ENCODE measurements around the gene SLC30A4. TPM values are rescaled to one million over a fixed set of nuclear protein-coding genes. Genes with fewer than 3 reads are reported as not detected.
A peak's percentile ranks its signal among the peaks of the same experiment; 100 is the strongest.

The SLC30A4 gene
- total RNA-seq, 1 donor from 2014 or later: 15.4 TPM

GRCh38 chr15:45439521-45440260, 82.9 kb downstream of the SLC30A4 start:
- H3K27ac Mint-ChIP-seq: no peak overlapping the region
- no peak for DNase-seq (ENCODE audit: low spot score in 2 of 2, unreplicated experiment in 2 of 2)
- H3K4me1 Mint-ChIP-seq: peaks cover 4% of the 10 kb centered on the region
- H3K4me3 Mint-ChIP-seq: no peak overlapping the region
- H3K36me3 Mint-ChIP-seq: no peaks in the 10 kb centered on the region
- H3K27me3 Mint-ChIP-seq (ENCODE audit: low read depth): no peaks in the 10 kb centered on the region
- TF ChIP-seq, protein P1, sequence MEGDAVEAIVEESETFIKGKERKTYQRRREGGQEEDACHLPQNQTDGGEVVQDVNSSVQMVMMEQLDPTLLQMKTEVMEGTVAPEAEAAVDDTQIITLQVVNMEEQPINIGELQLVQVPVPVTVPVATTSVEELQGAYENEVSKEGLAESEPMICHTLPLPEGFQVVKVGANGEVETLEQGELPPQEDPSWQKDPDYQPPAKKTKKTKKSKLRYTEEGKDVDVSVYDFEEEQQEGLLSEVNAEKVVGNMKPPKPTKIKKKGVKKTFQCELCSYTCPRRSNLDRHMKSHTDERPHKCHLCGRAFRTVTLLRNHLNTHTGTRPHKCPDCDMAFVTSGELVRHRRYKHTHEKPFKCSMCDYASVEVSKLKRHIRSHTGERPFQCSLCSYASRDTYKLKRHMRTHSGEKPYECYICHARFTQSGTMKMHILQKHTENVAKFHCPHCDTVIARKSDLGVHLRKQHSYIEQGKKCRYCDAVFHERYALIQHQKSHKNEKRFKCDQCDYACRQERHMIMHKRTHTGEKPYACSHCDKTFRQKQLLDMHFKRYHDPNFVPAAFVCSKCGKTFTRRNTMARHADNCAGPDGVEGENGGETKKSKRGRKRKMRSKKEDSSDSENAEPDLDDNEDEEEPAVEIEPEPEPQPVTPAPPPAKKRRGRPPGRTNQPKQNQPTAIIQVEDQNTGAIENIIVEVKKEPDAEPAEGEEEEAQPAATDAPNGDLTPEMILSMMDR (IDR thresholded peaks at IDR 0.05; ENCODE audit: unreplicated experiment): no peak
- H3K9me3 Mint-ChIP-seq: no peaks in the 10 kb centered on the region

DNA sequence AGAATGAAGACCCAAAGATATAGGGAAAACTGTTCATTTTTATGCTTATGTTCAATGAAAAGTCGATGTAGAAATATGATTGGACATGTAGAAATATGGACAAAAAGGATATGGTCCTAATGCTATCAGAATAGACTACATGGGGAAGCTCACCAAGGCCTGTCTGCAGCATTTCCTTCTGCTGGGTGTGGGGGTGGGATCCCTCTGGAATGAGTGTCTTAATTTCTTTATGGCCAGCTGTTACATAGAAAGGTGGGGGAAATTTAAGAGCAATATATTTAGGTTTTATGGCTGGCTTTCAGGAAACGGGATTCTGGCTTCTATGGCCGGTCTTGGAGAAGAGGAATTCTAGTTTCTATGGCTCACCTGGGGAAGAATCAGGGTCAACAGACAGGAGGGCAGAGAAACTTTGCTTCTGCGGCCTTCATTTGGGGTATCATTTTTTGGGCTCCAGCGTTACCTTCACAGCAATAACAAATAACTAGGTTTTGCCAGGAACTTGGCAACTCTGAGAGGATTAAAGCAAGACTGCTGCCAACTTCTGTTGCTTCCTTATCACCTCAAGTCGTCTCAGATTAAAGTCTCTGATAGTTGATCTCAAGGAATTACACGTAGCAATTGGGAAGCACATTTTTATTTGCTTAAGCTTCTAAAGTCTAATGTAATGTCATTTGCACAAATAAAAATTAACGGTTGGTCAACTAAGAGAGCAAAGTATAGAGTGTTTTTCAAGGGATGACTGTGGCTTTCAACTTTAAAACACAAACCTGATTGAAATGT, 87.2 kb downstream of the SLC30A4 start:
- DNase-seq (ENCODE audit: low spot score in 2 of 2, unreplicated experiment in 2 of 2): no peak
- H3K4me3 Mint-ChIP-seq: no peak overlapping the region
- peaks cover 2% of the 10 kb centered on the region for H3K4me1 Mint-ChIP-seq
- peaks cover 26% of the 10 kb centered on the region for H3K27me3 Mint-ChIP-seq (ENCODE audit: low read depth)
- no peaks in the 10 kb centered on the region for H3K36me3 Mint-ChIP-seq
- no peak overlapping the region for H3K27ac Mint-ChIP-seq
- H3K9me3 Mint-ChIP-seq: no peaks in the 10 kb centered on the region
- TF ChIP-seq, protein P1 (IDR thresholded peaks at IDR 0.05; ENCODE audit: unreplicated experiment): no peak

DNA sequence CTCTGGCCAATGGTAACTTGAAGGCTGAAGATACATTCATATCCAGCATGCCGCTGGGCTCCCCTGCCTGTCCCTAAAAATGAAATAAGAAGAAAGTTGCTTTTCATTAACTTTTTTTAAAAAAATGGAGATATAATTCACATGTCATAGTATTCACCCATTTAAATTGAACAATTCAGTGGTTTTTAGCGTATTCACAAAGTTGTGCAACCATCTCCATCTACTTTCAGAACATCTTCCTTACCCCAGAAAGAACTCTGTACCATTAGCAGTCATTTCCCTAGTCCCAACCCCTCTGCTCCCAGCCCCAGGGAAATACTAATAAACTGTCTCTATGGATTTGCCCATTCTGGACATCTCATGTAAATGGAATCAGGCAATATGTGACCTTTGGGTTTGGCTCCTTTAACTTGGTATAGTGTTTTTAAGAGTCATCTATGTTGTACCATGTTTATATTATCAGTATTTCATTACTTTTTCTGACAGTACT, 88.4 kb downstream of the SLC30A4 start:
- peaks cover 2% of the 10 kb centered on the region for H3K4me1 Mint-ChIP-seq
- H3K4me3 Mint-ChIP-seq: no peak overlapping the region
- no peaks in the 10 kb centered on the region for H3K36me3 Mint-ChIP-seq
- TF ChIP-seq, protein P1 (IDR thresholded peaks at IDR 0.05; ENCODE audit: unreplicated experiment): no peak
- DNase-seq (ENCODE audit: low spot score in 2 of 2, unreplicated experiment in 2 of 2): no peak
- H3K27me3 Mint-ChIP-seq (ENCODE audit: low read depth): peaks cover 33% of the 10 kb centered on the region
- H3K9me3 Mint-ChIP-seq: no peaks in the 10 kb centered on the region
- H3K27ac Mint-ChIP-seq: no peak overlapping the region

DNA sequence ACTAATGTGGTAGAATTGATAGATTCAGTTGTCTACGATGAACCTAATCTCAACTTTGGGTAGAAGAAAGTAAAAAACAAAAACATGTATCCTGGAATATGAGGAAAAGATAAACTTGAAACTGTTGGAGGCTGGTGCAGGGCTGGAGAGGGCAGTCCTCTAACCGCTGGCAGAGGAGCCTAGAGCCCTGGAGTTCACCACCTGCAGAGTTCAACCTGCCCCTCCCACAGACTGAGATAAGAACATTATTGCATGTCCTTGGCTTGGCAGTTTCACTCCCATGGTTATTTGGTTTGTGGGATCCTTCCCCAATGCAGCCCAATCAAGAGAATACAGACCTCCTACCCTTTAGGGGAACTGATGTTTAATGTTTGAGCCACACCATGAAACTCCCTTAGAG, 91.0 kb downstream of the SLC30A4 start:
- Mint-ChIP-seq H3K27me3 (ENCODE audit: low read depth) (peaks cover 42% of the 10 kb centered on the region), H3K36me3 (no peaks in the 10 kb centered on the region), H3K4me1 (peaks cover 2% of the 10 kb centered on the region), H3K9me3 (no peaks in the 10 kb centered on the region), H3K27ac (no peak overlapping the region), H3K4me3 (no peak overlapping the region)
- TF ChIP-seq, protein P1 (IDR thresholded peaks at IDR 0.05; ENCODE audit: unreplicated experiment): no peak
- DNase-seq (ENCODE audit: low spot score in 2 of 2, unreplicated experiment in 2 of 2): no peak

GRCh38 chr15:45429941-45430792, 92.4 kb downstream of the SLC30A4 start:
- peaks cover 2% of the 10 kb centered on the region for H3K4me1 Mint-ChIP-seq
- TF ChIP-seq, protein P1 (IDR thresholded peaks at IDR 0.05; ENCODE audit: unreplicated experiment): peak; percentile 99
- H3K27ac Mint-ChIP-seq: no peak overlapping the region
- no peaks in the 10 kb centered on the region for H3K9me3 Mint-ChIP-seq
- DNase-seq (ENCODE audit: low spot score in 2 of 2, unreplicated experiment in 2 of 2): peak; percentile 79 to 91
- H3K27me3 Mint-ChIP-seq (ENCODE audit: low read depth): peaks cover 42% of the 10 kb centered on the region
- H3K4me3 Mint-ChIP-seq: peak overlapping the region; percentile 50
- H3K36me3 Mint-ChIP-seq: no peaks in the 10 kb centered on the region

Data from mesothelial cell of epicardium (in vitro differentiated cells).